Vagina (tissue), 2 donors: Measurements from ENCODE around the gene HOXA6. TPM values are rescaled to one million over a fixed set of nuclear protein-coding genes. Genes with fewer than 3 reads are reported as not detected.
A peak's percentile ranks its signal among the peaks of the same experiment; 100 is the strongest.

ENCODE experiments used
- DNase-seq, 2 donors: peaks; one replicate each; pipeline ENCODE4 v3.0.0-alpha.2; 2017; ENCODE audit errors: extremely low spot score in 2 of 2
- H3K27ac ChIP-seq: fragments of 200-600 bp; sonication (generic); one replicate; pipeline ENCODE4 v1.5.1; 2019
- H3K27me3 ChIP-seq: fragments of 200-600 bp; sonication (generic); one replicate; pipeline ENCODE4 v1.5.1; 2019
- H3K36me3 ChIP-seq, 2 donors: fragments of 200-600 bp; sonication (generic); one replicate each; pipeline ENCODE4 v1.5.1; 2017 to 2019
- H3K4me1 ChIP-seq: fragments of 200-600 bp; sonication (generic); one replicate; pipeline ENCODE4 v1.5.1; 2019
- H3K4me3 ChIP-seq, 2 donors: fragments of 200-600 bp; sonication (generic); 1 replicate in 1 of 2; 2 replicates in 1 of 2; pipeline ENCODE4 v1.5.1; 2016 to 2019
- H3K9me3 ChIP-seq: fragments of 200-600 bp; sonication (generic); one replicate; pipeline ENCODE4 v1.5.1; 2019
- POLR2A ChIP-seq, 2 donors: fragments of 450-650 bp; IDR thresholded peaks; one replicate each; pipeline ENCODE4 v1.6.1; 2017; ENCODE audit warnings: antibody characterized with exemption in 2 of 2, mild to moderate bottlenecking in 2 of 2, moderate library complexity in 2 of 2
- POLR2AphosphoS5 ChIP-seq, 2 donors: sonication (generic); formaldehyde crosslinking; IDR thresholded peaks; one replicate each; pipeline ENCODE4 v1.9.0; 2017; ENCODE audit warnings: antibody characterized with exemption in 2 of 2, mild to moderate bottlenecking in 2 of 2, low read depth in 1 of 2; ENCODE audit not compliant: insufficient read depth in 1 of 2
- intact Hi-C: fragments of 100-400 bp; cut with DNase I; formaldehyde crosslinking; loops from one replicate; pipeline ENCODE4 v1.15.1; 2023
- total RNA-seq: library from RNA; depleted of rRNA; stranded (reverse); fragments of >200 nt; gene quantifications from one replicate; pipeline ENCODE4 v1.2.3, GENCODE V29; 2016
- TF ChIP-seq, protein P1 (sequence below), 3 experiments: fragments of 450-650 bp in 2 of 3; fragments of 200-600 bp in 1 of 3; sonication (generic) in 1 of 3; IDR thresholded peaks; one replicate each; pipeline ENCODE4 v1.5.1; 2017 to 2019; ENCODE audit warnings: antibody characterized with exemption in 3 of 3, mild to moderate bottlenecking in 2 of 3, moderate library complexity in 2 of 3

The HOXA6 gene
- total RNA-seq, 1 donor from 2014 or later, result 1.7 TPM

DNA sequence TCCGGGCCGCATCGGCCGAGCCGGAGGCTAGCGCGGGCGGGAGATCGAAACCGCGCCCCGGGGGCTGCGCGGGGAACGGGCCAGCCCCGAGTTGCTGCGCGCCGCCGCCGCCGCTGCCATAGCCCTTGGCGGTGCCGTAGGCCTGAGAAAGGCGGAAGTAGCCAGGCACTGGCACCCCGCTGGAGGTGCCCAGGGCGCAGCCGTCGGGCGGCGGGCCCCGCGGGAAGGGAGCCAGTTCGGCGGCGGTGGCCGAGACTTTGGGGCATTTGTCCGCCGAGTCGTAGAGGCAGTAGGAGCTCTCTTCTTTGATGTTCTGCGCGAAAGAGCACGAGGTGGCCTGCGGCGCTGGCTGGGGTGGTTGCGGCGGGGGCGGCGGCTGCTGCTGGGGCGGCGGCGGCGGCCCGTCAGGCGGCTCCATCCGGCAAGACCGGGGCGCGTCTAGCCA, 26.0 kb upstream of the HOXA6 start:
- no peak for DNase-seq
- intact Hi-C loops, result no loop called here
- peaks cover 48% of the 10 kb centered on the region for H3K4me1 ChIP-seq
- peak overlapping the region; percentile 56 to 64 for H3K4me3 ChIP-seq
- H3K9me3 ChIP-seq, result no peaks in the 10 kb centered on the region
- peak overlapping the region; percentile 99 for H3K27ac ChIP-seq
- no peaks in the 10 kb centered on the region for H3K36me3 ChIP-seq
- no peaks in the 10 kb centered on the region for H3K27me3 ChIP-seq
- TF ChIP-seq, protein P1, sequence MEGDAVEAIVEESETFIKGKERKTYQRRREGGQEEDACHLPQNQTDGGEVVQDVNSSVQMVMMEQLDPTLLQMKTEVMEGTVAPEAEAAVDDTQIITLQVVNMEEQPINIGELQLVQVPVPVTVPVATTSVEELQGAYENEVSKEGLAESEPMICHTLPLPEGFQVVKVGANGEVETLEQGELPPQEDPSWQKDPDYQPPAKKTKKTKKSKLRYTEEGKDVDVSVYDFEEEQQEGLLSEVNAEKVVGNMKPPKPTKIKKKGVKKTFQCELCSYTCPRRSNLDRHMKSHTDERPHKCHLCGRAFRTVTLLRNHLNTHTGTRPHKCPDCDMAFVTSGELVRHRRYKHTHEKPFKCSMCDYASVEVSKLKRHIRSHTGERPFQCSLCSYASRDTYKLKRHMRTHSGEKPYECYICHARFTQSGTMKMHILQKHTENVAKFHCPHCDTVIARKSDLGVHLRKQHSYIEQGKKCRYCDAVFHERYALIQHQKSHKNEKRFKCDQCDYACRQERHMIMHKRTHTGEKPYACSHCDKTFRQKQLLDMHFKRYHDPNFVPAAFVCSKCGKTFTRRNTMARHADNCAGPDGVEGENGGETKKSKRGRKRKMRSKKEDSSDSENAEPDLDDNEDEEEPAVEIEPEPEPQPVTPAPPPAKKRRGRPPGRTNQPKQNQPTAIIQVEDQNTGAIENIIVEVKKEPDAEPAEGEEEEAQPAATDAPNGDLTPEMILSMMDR (IDR thresholded peaks at IDR 0.05), result no peak
- TF ChIP-seq POLR2A (IDR thresholded peaks at IDR 0.05) (no peak), POLR2AphosphoS5 (IDR thresholded peaks at IDR 0.05; ENCODE audit: insufficient read depth in 1 of 2, low read depth in 1 of 2) (no peak)

DNA sequence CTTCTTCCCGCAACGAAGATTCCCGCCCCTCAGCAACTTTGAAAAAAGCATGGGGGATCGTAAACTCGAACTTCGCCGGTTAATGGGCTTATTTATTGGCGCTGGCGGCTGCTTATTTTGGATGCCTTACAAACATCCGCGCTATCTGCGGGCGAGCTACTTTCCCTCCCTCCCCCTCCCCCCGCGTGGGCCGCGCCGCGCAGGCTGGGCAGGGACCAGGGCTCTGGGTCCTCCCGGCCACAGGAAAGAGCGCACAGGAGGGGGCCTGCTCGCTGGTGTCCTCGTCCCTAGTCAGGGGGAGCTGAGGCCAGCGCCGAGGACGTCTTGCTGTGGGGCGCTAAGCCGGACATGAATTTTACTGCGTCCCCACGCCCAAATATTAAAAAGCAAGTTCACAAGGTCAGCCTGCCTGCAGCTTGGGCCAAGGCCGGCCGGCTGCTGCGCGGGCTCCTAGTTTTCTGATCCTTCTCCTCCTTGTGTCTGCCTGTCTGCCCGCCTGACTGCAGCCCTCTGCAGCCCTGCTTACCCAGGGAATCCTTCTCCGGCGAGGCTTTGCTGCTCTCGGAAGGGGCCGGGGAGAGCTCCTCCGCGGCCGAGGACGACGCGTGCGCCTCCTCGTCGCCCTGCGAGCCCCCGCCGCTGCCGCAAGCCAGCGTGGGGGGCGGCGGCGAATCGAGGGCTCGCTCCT, 25.4 kb upstream of the HOXA6 start:
- peak overlapping the region; percentile 99 for H3K27ac ChIP-seq
- no peaks in the 10 kb centered on the region for H3K9me3 ChIP-seq

DNA sequence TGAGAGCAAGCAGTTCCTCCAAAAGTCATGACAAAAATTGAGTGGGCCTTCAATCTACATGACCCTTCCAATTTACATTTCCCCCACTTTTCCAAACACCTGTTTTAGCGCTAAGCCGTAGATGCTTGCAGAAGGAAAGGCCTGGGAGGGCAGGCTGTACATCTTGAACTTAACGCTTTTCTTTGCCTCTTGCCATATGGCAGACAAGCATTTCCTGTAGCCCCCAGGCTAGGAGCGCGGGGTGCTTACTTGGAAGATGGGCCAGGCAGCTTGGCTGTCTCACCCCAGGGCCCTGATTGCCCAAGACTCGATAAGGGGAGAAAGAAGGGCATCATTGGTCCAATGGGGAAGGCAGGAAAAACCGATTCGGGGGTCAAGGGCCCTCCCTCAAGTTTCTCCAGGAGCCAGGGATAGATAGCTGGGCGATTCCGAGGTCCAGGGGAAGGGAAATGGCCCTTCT, 24.8 kb upstream of the HOXA6 start:
- no peaks in the 10 kb centered on the region for H3K36me3 ChIP-seq
- peak overlapping the region; percentile 56 to 64 for H3K4me3 ChIP-seq
- H3K27ac ChIP-seq, result peak overlapping the region; percentile 99
- no peaks in the 10 kb centered on the region for H3K27me3 ChIP-seq
- no peak for DNase-seq
- peaks cover 57% of the 10 kb centered on the region for H3K4me1 ChIP-seq
- no peak for TF ChIP-seq POLR2AphosphoS5 (IDR thresholded peaks at IDR 0.05; ENCODE audit: insufficient read depth in 1 of 2, low read depth in 1 of 2)
- TF ChIP-seq, protein P1 (IDR thresholded peaks at IDR 0.05), result no peak
- no peaks in the 10 kb centered on the region for H3K9me3 ChIP-seq
- intact Hi-C loops, result no loop called here

More for the DNA sequence above, 25.4 kb upstream of the HOXA6 start:
- Histone ChIP-seq H3K4me3 (peak overlapping the region; percentile 56 to 64), H3K27me3 (no peaks in the 10 kb centered on the region), H3K4me1 (peaks cover 54% of the 10 kb centered on the region), H3K36me3 (no peaks in the 10 kb centered on the region)
- DNase-seq, result no peak
- intact Hi-C loops, result no loop called here
- peak in 1 of 2 donors; percentile 61 for TF ChIP-seq POLR2A (IDR thresholded peaks at IDR 0.05)
- TF ChIP-seq POLR2AphosphoS5 (IDR thresholded peaks at IDR 0.05; ENCODE audit: insufficient read depth in 1 of 2, low read depth in 1 of 2), result peak; percentile 66 to 96
- TF ChIP-seq, protein P1 (IDR thresholded peaks at IDR 0.05), result no peak

DNA sequence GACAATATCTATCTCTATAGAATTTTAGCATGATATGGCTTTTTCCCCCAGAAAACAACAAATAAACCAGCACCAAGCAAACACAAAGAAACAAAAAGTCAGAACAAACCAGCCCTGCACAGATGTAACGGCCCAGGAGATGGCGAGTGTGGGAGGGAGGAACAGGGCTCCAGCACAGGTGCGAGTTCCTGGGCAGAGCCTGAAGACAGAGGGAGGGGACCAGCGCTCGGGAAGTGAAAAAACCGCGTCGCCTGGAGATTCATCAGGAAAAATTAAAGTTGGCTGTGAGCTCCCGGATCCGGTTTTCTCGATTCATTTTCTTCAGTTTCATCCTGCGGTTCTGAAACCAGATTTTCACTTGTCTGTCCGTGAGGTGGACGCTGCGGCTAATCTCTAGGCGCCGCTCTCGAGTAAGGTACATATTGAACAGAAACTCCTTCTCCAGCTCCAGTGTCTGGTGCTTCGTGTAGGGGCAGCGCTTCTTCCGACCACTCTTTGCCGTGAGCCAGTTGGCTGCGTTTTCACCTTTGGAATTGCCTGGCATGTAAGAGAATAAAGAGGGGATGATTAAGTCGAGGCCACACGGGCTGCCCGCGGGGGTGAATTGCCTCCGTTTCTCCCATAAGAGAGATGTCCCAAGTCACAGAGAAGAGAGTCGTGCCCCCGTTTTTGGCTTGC, 24.2 kb upstream of the HOXA6 start:
- Histone ChIP-seq H3K27ac (peak overlapping the region; percentile 99), H3K9me3 (no peaks in the 10 kb centered on the region), H3K36me3 (no peaks in the 10 kb centered on the region), H3K4me3 (peak overlapping the region; percentile 56 to 64), H3K27me3 (no peaks in the 10 kb centered on the region), H3K4me1 (peaks cover 55% of the 10 kb centered on the region)
- DNase-seq, result no peak
- no peak for TF ChIP-seq POLR2A (IDR thresholded peaks at IDR 0.05)
- TF ChIP-seq, protein P1 (IDR thresholded peaks at IDR 0.05), result peak in 1 of 3 experiments; percentile 6
- TF ChIP-seq POLR2AphosphoS5 (IDR thresholded peaks at IDR 0.05; ENCODE audit: insufficient read depth in 1 of 2, low read depth in 1 of 2), result peak in 1 of 2 donors; percentile 14
- intact Hi-C loops, result no loop called here

DNA sequence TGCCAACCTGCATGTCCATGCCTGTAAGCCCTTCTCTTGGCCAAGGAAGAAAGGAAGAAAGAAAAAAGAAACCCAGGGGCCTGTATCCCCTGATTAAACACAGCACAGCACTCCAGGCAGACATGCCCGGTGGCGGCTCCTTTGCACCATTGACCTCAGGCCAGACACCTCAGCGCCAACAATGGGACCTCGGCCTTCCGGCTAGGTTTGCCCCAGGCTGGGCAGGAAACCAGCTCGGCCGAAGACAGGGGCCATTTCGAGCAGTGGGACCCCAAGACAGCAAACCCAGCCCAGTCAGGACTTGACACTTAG, 23.7 kb upstream of the HOXA6 start:
- Histone ChIP-seq H3K36me3 (no peaks in the 10 kb centered on the region), H3K4me3 (peak overlapping the region; percentile 56 to 64), H3K27ac (peak overlapping the region; percentile 99), H3K27me3 (no peaks in the 10 kb centered on the region), H3K9me3 (no peaks in the 10 kb centered on the region), H3K4me1 (peaks cover 55% of the 10 kb centered on the region)
- intact Hi-C loops, result no loop called here
- DNase-seq, result no peak
- TF ChIP-seq, protein P1 (IDR thresholded peaks at IDR 0.05), result no peak
- TF ChIP-seq POLR2AphosphoS5 (IDR thresholded peaks at IDR 0.05; ENCODE audit: insufficient read depth in 1 of 2, low read depth in 1 of 2), result peak in 1 of 2 donors; percentile 30
- no peak for TF ChIP-seq POLR2A (IDR thresholded peaks at IDR 0.05)
